HepG2 (cell line): ENCODE measurements around the gene RAC3. TPM values are rescaled to one million over a fixed set of nuclear protein-coding genes. Genes with fewer than 3 reads are reported as not detected.

Experiments
- ARNT2 ChIP-seq: sonication (generic); formaldehyde crosslinking; IDR thresholded peaks from 2 replicates; pipeline ENCODE4 v1.8.0; 2022; ENCODE audit warnings: mild to moderate bottlenecking, low read depth, missing genetic modification reagents, moderate library complexity
- EEA1 ChIP-seq: sonication (generic); formaldehyde crosslinking; IDR thresholded peaks from 2 replicates; pipeline ENCODE4 v1.5.1; 2020; ENCODE audit warnings: mild to moderate bottlenecking, missing genetic modification reagents, borderline replicate concordance
- ERF ChIP-seq: IDR thresholded peaks from 2 replicates; pipeline ENCODE4 v1.6.1; 2018; ENCODE audit warnings: missing biosample characterization, missing genetic modification reagents
- HNF4A ChIP-seq: sonication (generic); formaldehyde crosslinking; IDR thresholded peaks from 2 replicates; pipeline ENCODE4 v1.4.0; 2020; ENCODE audit warnings: missing genetic modification reagents
- KDM2A ChIP-seq: sonication (generic); formaldehyde crosslinking; IDR thresholded peaks from 2 replicates; pipeline ENCODE4 v1.4.0; 2020; ENCODE audit warnings: low read depth, missing genetic modification reagents, borderline replicate concordance
- KLF12 ChIP-seq: sonication (generic); formaldehyde crosslinking; IDR thresholded peaks from 2 replicates; pipeline ENCODE4 v1.4.0; 2020; ENCODE audit warnings: missing genetic modification reagents, borderline replicate concordance
- MAFF ChIP-seq: IDR thresholded peaks from 2 replicates; pipeline ENCODE4 v1.6.1; 2011; ENCODE audit warnings: low read depth, low read length, improper control_type of control experiment
- NONO ChIP-seq, 2 experiments: fragments of 450-650 bp in 1 of 2; sonication (generic) in 1 of 2; formaldehyde crosslinking in 1 of 2; IDR thresholded peaks in 1 of 2; conservative IDR thresholded peaks in 1 of 2; 2 replicates each; pipeline versions ENCODE4 v1.6.1 to v1.8.0; 2017 to 2022; ENCODE audit warnings: mild to moderate bottlenecking in 1 of 2, missing genetic modification reagents in 1 of 2, moderate library complexity in 1 of 2
- NR2F2 ChIP-seq: IDR thresholded peaks from 2 replicates; pipeline ENCODE4 v1.6.1; 2012; ENCODE audit warnings: low read depth, inconsistent platforms, borderline replicate concordance
- TEAD3 ChIP-seq: optimal IDR thresholded peaks from 2 replicates; pipeline ENCODE3; 2016; ENCODE audit warnings: borderline replicate concordance
- THYN1 ChIP-seq: sonication (generic); formaldehyde crosslinking; IDR thresholded peaks from 2 replicates; pipeline ENCODE4 v1.8.1; 2023; ENCODE audit warnings: low read depth, mild to moderate bottlenecking, moderate library complexity, missing genetic modification reagents, borderline replicate concordance
- ZBTB20 ChIP-seq: sonication (generic); formaldehyde crosslinking; IDR thresholded peaks from 2 replicates; pipeline ENCODE4 v1.8.1; 2023; ENCODE audit warnings: missing genetic modification reagents, low read depth, mild to moderate bottlenecking, borderline replicate concordance
- ZBTB7A ChIP-seq: sonication (generic); formaldehyde crosslinking; IDR thresholded peaks from 2 replicates; pipeline ENCODE4 v1.8.0; 2022; ENCODE audit warnings: mild to moderate bottlenecking, missing genetic modification reagents
- ZNF431 ChIP-seq: sonication (generic); formaldehyde crosslinking; IDR thresholded peaks from 2 replicates; pipeline ENCODE4 v1.9.0; 2022; ENCODE audit warnings: missing genetic modification reagents, low read depth, mild to moderate bottlenecking, borderline replicate concordance
- ZNF558 ChIP-seq: sonication (generic); formaldehyde crosslinking; IDR thresholded peaks from 2 replicates; pipeline ENCODE4 v1.9.0; 2022; ENCODE audit warnings: mild to moderate bottlenecking, missing genetic modification reagents, borderline replicate concordance
- ZNF580 ChIP-seq: IDR thresholded peaks from 2 replicates; pipeline ENCODE4 v1.6.1; 2016; ENCODE audit warnings: low read depth, borderline replicate concordance
- ZNF7 ChIP-seq: IDR thresholded peaks from 2 replicates; pipeline ENCODE4 v1.6.1; 2016; ENCODE audit warnings: missing biosample characterization, missing genetic modification reagents
- ZNF761 ChIP-seq: sonication (generic); formaldehyde crosslinking; conservative IDR thresholded peaks from 2 replicates; pipeline ENCODE4 v1.4.0; 2020; ENCODE audit warnings: mild to moderate bottlenecking, missing genetic modification reagents
- ZNF841 ChIP-seq: sonication (generic); formaldehyde crosslinking; IDR thresholded peaks from 2 replicates; pipeline ENCODE4 v1.8.1; 2023; ENCODE audit warnings: missing genetic modification reagents, borderline replicate concordance
- polyA plus RNA-seq, 8 experiments: library from polyadenylated mRNA; depleted of rRNA in 3 of 8; stranded (reverse) in 7 of 8; unstranded in 1 of 8; fragments of >200 nt; fragmentation: Illumina TruSeq in 4 of 8; extraction: Trizol in 4 of 8; gene quantifications; 2 replicates each; pipeline versions ENCODE4 v1.2.1 to v1.2.3, GENCODE V29; 2011 to 2016; ENCODE audit warnings: low read depth in 4 of 8, missing spikeins in 1 of 8, mixed read lengths in 1 of 8; ENCODE audit not compliant: insufficient read depth in 1 of 8
- total RNA-seq, 5 experiments: library from RNA; depleted of rRNA; stranded (reverse); fragments of >200 nt; fragmentation: Illumina TruSeq; extraction: Trizol; gene quantifications; 2 replicates each; pipeline ENCODE4 v1.2.3, GENCODE V29; 2016; ENCODE audit warnings: low read depth in 1 of 5
- TF ChIP-seq, protein P1 (sequence below): sonication (generic); formaldehyde crosslinking; IDR thresholded peaks from 2 replicates; pipeline ENCODE4 v1.4.0; 2020; ENCODE audit warnings: missing genetic modification reagents
- TF ChIP-seq, protein P2 (sequence below): sonication (generic); formaldehyde crosslinking; conservative IDR thresholded peaks from 2 replicates; pipeline ENCODE4 v1.8.0; 2022; ENCODE audit warnings: low read depth, missing genetic modification reagents
- TF ChIP-seq, protein P3 (sequence below): sonication (generic); formaldehyde crosslinking; IDR thresholded peaks from 2 replicates; pipeline ENCODE4 v1.8.1; 2023; ENCODE audit warnings: mild to moderate bottlenecking, inconsistent platforms, moderate library complexity, missing genetic modification reagents, borderline replicate concordance
- TF ChIP-seq, protein P4 (sequence below): sonication (generic); formaldehyde crosslinking; conservative IDR thresholded peaks from 2 replicates; pipeline ENCODE4 v1.8.0; 2022; ENCODE audit warnings: mild to moderate bottlenecking, moderate library complexity, missing genetic modification reagents

The RAC3 gene
- total and polyA plus RNA-seq, 2 of the 13 experiments (the other 11 are each of a cell fraction or from before 2014, with no cell fraction given), result 10.5 to 21.3 TPM

GRCh38 chr17:82021107-82021899, 10.2 kb upstream of the RAC3 start (continued):
- 0 out of 2 replicates have a peak, but pooled peaks have one; percentile 50 for TF ChIP-seq ZNF580 (CRISPR knock-in tag)
- TF ChIP-seq, protein P1, sequence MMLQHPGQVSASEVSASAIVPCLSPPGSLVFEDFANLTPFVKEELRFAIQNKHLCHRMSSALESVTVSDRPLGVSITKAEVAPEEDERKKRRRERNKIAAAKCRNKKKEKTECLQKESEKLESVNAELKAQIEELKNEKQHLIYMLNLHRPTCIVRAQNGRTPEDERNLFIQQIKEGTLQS (CRISPR knock-in tag), result no peak; the same call in 1 of the 2 replicates
- TF ChIP-seq ZNF558 (CRISPR knock-in tag), result no peak; the same call in 1 of the 2 replicates
- TF ChIP-seq ZNF431, result peak; percentile 78; the same call in 1 of the 2 replicates
- peak; percentile 61 for TF ChIP-seq ERF (CRISPR knock-in tag)
- TF ChIP-seq NONO (IDR thresholded peaks at IDR 0.05), result no peak; the same call in 1 of the 2 replicates
- TF ChIP-seq NONO (CRISPR knock-in tag; conservative IDR thresholded peaks at IDR 0.05), result peak; percentile 79; the same call in 1 of the 2 replicates
- TF ChIP-seq EEA1 (CRISPR knock-in tag), result 0 out of 2 replicates have a peak, but pooled peaks have one; percentile 58
- TF ChIP-seq ZNF7, result no peak
- no peak; the same call in 1 of the 2 replicates for TF ChIP-seq THYN1
- TF ChIP-seq HNF4A, result peak; percentile 19; the same call in 1 of the 2 replicates
- TF ChIP-seq, protein P2, sequence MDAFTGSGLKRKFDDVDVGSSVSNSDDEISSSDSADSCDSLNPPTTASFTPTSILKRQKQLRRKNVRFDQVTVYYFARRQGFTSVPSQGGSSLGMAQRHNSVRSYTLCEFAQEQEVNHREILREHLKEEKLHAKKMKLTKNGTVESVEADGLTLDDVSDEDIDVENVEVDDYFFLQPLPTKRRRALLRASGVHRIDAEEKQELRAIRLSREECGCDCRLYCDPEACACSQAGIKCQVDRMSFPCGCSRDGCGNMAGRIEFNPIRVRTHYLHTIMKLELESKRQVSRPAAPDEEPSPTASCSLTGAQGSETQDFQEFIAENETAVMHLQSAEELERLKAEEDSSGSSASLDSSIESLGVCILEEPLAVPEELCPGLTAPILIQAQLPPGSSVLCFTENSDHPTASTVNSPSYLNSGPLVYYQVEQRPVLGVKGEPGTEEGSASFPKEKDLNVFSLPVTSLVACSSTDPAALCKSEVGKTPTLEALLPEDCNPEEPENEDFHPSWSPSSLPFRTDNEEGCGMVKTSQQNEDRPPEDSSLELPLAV (CRISPR knock-in tag), result no peak
- TF ChIP-seq TEAD3 (CRISPR knock-in tag), result peak; percentile 71
- peak; percentile 81; the same call in 1 of the 2 replicates for TF ChIP-seq ZNF761
- TF ChIP-seq ZBTB20 (CRISPR knock-in tag), result peak; percentile 37; the same call in 1 of the 2 replicates
- TF ChIP-seq ARNT2, result peak; percentile 79; the same call in 1 of the 2 replicates
- TF ChIP-seq KLF12 (CRISPR knock-in tag), result peak; percentile 84
- no peak for TF ChIP-seq NR2F2
- TF ChIP-seq, protein P3, sequence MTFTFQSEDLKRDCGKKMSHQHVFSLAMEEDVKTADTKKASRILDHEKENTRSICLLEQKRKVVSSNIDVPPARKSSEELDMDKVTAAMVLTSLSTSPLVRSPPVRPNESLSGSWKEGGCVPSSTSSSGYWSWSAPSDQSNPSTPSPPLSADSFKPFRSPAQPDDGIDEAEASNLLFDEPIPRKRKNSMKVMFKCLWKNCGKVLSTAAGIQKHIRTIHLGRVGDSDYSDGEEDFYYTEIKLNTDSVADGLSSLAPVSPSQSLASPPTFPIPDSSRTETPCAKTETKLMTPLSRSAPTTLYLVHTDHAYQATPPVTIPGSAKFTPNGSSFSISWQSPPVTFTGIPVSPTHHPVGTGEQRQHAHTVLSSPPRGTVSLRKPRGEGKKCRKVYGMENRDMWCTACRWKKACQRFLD, result no peak
- no peak for TF ChIP-seq ZNF841
- no peak for TF ChIP-seq MAFF
- TF ChIP-seq, protein P4, sequence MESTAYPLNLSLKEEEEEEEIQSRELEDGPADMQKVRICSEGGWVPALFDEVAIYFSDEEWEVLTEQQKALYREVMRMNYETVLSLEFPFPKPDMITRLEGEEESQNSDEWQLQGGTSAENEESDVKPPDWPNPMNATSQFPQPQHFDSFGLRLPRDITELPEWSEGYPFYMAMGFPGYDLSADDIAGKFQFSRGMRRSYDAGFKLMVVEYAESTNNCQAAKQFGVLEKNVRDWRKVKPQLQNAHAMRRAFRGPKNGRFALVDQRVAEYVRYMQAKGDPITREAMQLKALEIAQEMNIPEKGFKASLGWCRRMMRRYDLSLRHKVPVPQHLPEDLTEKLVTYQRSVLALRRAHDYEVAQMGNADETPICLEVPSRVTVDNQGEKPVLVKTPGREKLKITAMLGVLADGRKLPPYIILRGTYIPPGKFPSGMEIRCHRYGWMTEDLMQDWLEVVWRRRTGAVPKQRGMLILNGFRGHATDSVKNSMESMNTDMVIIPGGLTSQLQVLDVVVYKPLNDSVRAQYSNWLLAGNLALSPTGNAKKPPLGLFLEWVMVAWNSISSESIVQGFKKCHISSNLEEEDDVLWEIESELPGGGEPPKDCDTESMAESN (CRISPR knock-in tag), result peak; percentile 74; the same call in 1 of the 2 replicates
- peak; percentile 97 for TF ChIP-seq ZBTB7A (CRISPR knock-in tag)
- peak; percentile 96 for TF ChIP-seq KDM2A (CRISPR knock-in tag)
